NCI-H526 treated with DMSO at 0.1 percent for 48 hours (cell line): ENCODE measurements around the gene ISL1.

ENCODE experiments used
- DNase-seq: peaks from one replicate; lab custom pipeline; 2025; lab: John Stamatoyannopoulos, UW

ISL1 gene

GRCh38 chr5:51386916-51387883 lies 4.0 kb downstream of the ISL1 start:
- DNase-seq = no peak

GRCh38 chr5:51387884-51388275 lies 4.6 kb downstream of the ISL1 start:
- DNase-seq = no peak

- DNase-seq = no peak
Measured at GRCh38 chr5:51388488-51389287, 5.4 kb downstream of the ISL1 start.

- no peak for DNase-seq
Measured at GRCh38 chr5:51389288-51389576, 6.0 kb downstream of the ISL1 start.

- no peak for DNase-seq
Measured at GRCh38 chr5:51389577-51390463, 6.6 kb downstream of the ISL1 start.

- DNase-seq = no peak
Measured at GRCh38 chr5:51391175-51391574, 7.9 kb downstream of the ISL1 start.

GRCh38 chr5:51392689-51393199 lies 9.5 kb downstream of the ISL1 start:
- no peak for DNase-seq

- no peak for DNase-seq
Measured at GRCh38 chr5:51394609-51395008, 11.4 kb downstream of the ISL1 start.

GRCh38 chr5:51395245-51395644 lies 12.0 kb downstream of the ISL1 start:
- DNase-seq = no peak

- DNase-seq = no peak
Measured at GRCh38 chr5:51395666-51396356, 12.6 kb downstream of the ISL1 start.

- no peak for DNase-seq
Measured at GRCh38 chr5:51396797-51397196, 13.5 kb downstream of the ISL1 start.

- no peak for DNase-seq
Measured at GRCh38 chr5:51397996-51398395, 14.7 kb downstream of the ISL1 start.

- DNase-seq = no peak
Measured at GRCh38 chr5:51398875-51399642, 15.8 kb downstream of the ISL1 start.

- no peak for DNase-seq
Measured at GRCh38 chr5:51399643-51400006, 16.4 kb downstream of the ISL1 start.

GRCh38 chr5:51404255-51404654 lies 21.0 kb downstream of the ISL1 start:
- DNase-seq = no peak

GRCh38 chr5:51411921-51412325 lies 28.7 kb downstream of the ISL1 start:
- no peak for DNase-seq

- DNase-seq = no peak
Measured at GRCh38 chr5:51414516-51414915, 31.3 kb downstream of the ISL1 start.

GRCh38 chr5:51416149-51416548 lies 32.9 kb downstream of the ISL1 start:
- no peak for DNase-seq

GRCh38 chr5:51433052-51433710 lies 49.9 kb downstream of the ISL1 start:
- DNase-seq = no peak

GRCh38 chr5:51439232-51439631 lies 56.0 kb downstream of the ISL1 start:
- DNase-seq = no peak
